ENCODE measurements around the gene METTL21A. TPM values are rescaled to one million over a fixed set of nuclear protein-coding genes. Genes with fewer than 3 reads are reported as not detected.

Gene METTL21A
- total and polyA plus RNA-seq, 2 of the 13 experiments (the other 11 are each of a cell fraction or from before 2014, with no cell fraction given): 42.4 to 61.2 TPM

GRCh38 chr2:207625014-207625907, at the start of gene METTL21A (continued):
- TF ChIP-seq ZNF281 (CRISPR knock-in tag; IDR thresholded peaks at IDR 0.05; ENCODE audit: borderline replicate concordance): peak; percentile 49; the same call in 1 of the 2 replicates
- TF ChIP-seq ZNF367 (CRISPR knock-in tag; IDR thresholded peaks at IDR 0.05; ENCODE audit: borderline replicate concordance): no peak; the same call in 1 of the 2 replicates
- peak; percentile 96 for TF ChIP-seq ZNF331 (CRISPR knock-in tag; IDR thresholded peaks at IDR 0.05)
- peak; percentile 64; the same call in 1 of the 2 replicates for TF ChIP-seq ZNF580 (CRISPR knock-in tag; IDR thresholded peaks at IDR 0.05; ENCODE audit: borderline replicate concordance, low read depth)
- peak; percentile 5; the same call in 1 of the 2 replicates for TF ChIP-seq ZNF552 (CRISPR knock-in tag; IDR thresholded peaks at IDR 0.05; ENCODE audit: borderline replicate concordance)
- no peak for TF ChIP-seq ZNF83 (CRISPR knock-in tag; IDR thresholded peaks at IDR 0.05; ENCODE audit: borderline replicate concordance)
- peak; percentile 91 for TF ChIP-seq RBFOX2 (IDR thresholded peaks at IDR 0.05; ENCODE audit: low read depth, low read length)
- TF ChIP-seq TFAP4 (IDR thresholded peaks at IDR 0.05; ENCODE audit: borderline replicate concordance, low read depth): peak; percentile 46; the same call in 1 of the 2 replicates
- peak; percentile 95; the same call in 1 of the 2 replicates for TF ChIP-seq POGK (CRISPR knock-in tag; conservative IDR thresholded peaks at IDR 0.05)
- no peak for TF ChIP-seq GPN1 (CRISPR knock-in tag; IDR thresholded peaks at IDR 0.05; ENCODE audit: borderline replicate concordance)
- peak; percentile 84 for TF ChIP-seq HDAC1 (CRISPR knock-in tag; IDR thresholded peaks at IDR 0.05)
- 0 out of 2 replicates have a peak, but pooled peaks have one; percentile 40 for TF ChIP-seq AKAP8 (CRISPR knock-in tag; IDR thresholded peaks at IDR 0.05)
- TF ChIP-seq MXI1 (IDR thresholded peaks at IDR 0.05; ENCODE audit: borderline replicate concordance, low read depth, low read length): peak; percentile 83; the same call in 2 of the 3 replicates
- TF ChIP-seq ZNF121 (CRISPR knock-in tag; IDR thresholded peaks at IDR 0.05): no peak; the same call in 1 of the 2 replicates
- peak; percentile 100 for TF ChIP-seq ZFP91 (CRISPR knock-in tag; IDR thresholded peaks at IDR 0.05; ENCODE audit: borderline replicate concordance)
- TF ChIP-seq KDM6A (CRISPR knock-in tag; IDR thresholded peaks at IDR 0.05; ENCODE audit: low read depth): no peak
- peak; percentile 85; the same call in 1 of the 2 replicates for TF ChIP-seq ZSCAN5A (CRISPR knock-in tag; IDR thresholded peaks at IDR 0.05; ENCODE audit: borderline replicate concordance)
- TF ChIP-seq POLR2AphosphoS2 (IDR thresholded peaks at IDR 0.05; ENCODE audit: low read depth, low read length): no peak
- peak; percentile 80; the same call in 1 of the 2 replicates for TF ChIP-seq JUND (CRISPR knock-in tag; IDR thresholded peaks at IDR 0.05)

Measured in HepG2 (cell line).